GM23338 (cell line): ENCODE results near the gene MAZ. TPM values are rescaled to one million over a fixed set of nuclear protein-coding genes. Genes with fewer than 3 reads are reported as not detected.

ENCODE experiments used
- CREB1 ChIP-seq: fragments of 250-450 bp; sonication (Bioruptor Pico); IDR thresholded peaks from 2 replicates; pipeline ENCODE4 v1.5.0; 2020; ENCODE audit warnings: low read depth, mild to moderate bottlenecking, moderate library complexity
- EZH2 ChIP-seq: fragments of 200-600 bp; sonication (generic); IDR thresholded peaks from one replicate; pipeline ENCODE4 v1.8.0; 2017; ENCODE audit warnings: antibody characterized with exemption, mild to moderate bottlenecking, low read depth; ENCODE audit not compliant: unreplicated experiment
- EZH2phosphoT487 ChIP-seq: fragments of 200-600 bp; sonication (generic); IDR thresholded peaks from one replicate; pipeline ENCODE4 v1.8.1; 2018; ENCODE audit warnings: antibody characterized with exemption; ENCODE audit not compliant: unreplicated experiment
- JUNB ChIP-seq: IDR thresholded peaks from one replicate; pipeline ENCODE4 v1.6.1; 2016; ENCODE audit warnings: antibody characterized with exemption; ENCODE audit not compliant: unreplicated experiment
- NANOG ChIP-seq: IDR thresholded peaks from 2 replicates; pipeline ENCODE4 v1.6.1; 2016; ENCODE audit warnings: antibody characterized with exemption, borderline replicate concordance
- STAT1 ChIP-seq: IDR thresholded peaks from one replicate; pipeline ENCODE4 v1.6.1; 2016; ENCODE audit warnings: antibody characterized with exemption; ENCODE audit not compliant: unreplicated experiment
- ZNF114 ChIP-seq: fragments of 250-450 bp; sonication (Bioruptor Pico); IDR thresholded peaks from 2 replicates; pipeline ENCODE4 v1.5.0; 2020; ENCODE audit warnings: mild to moderate bottlenecking, moderate library complexity
- ZNF331 ChIP-seq: fragments of 250-450 bp; sonication (Bioruptor Pico); IDR thresholded peaks from 2 replicates; pipeline ENCODE4 v1.5.0; 2020; ENCODE audit warnings: low read depth, mild to moderate bottlenecking, moderate library complexity
- polyA plus RNA-seq: library from polyadenylated mRNA; unstranded; fragments of >200 nt; fragmentation: Nextera tagmentation; extraction: Ambion mirVana; gene quantifications from 2 replicates; pipeline ENCODE4 v1.2.1, GENCODE V29; 2016
- total RNA-seq: library from RNA; depleted of rRNA; stranded (reverse); fragments of >200 nt; shearing (Covaris generic); gene quantifications from 2 replicates; pipeline ENCODE4 v1.2.3, GENCODE V29; 2014
- TF ChIP-seq, protein P1 (sequence below): fragments of 250-450 bp; sonication (Bioruptor Pico); IDR thresholded peaks from 2 replicates; pipeline ENCODE4 v1.5.0; 2020; ENCODE audit warnings: mild to moderate bottlenecking, moderate library complexity
- TF ChIP-seq, protein P2 (sequence below), 2 experiments: fragments of 200-600 bp in 1 of 2; sonication (generic) in 1 of 2; conservative IDR thresholded peaks; 2 replicates each; pipeline versions ENCODE4 v1.5.1 to v1.6.1; 2016 to 2017; ENCODE audit warnings: antibody characterized with exemption in 2 of 2, low read depth in 2 of 2, mild to moderate bottlenecking in 2 of 2, moderate library complexity in 1 of 2

The MAZ gene
- total and polyA plus RNA-seq, 2 experiments from 2014 or later = 155 to 270 TPM

- TF ChIP-seq, protein P1, sequence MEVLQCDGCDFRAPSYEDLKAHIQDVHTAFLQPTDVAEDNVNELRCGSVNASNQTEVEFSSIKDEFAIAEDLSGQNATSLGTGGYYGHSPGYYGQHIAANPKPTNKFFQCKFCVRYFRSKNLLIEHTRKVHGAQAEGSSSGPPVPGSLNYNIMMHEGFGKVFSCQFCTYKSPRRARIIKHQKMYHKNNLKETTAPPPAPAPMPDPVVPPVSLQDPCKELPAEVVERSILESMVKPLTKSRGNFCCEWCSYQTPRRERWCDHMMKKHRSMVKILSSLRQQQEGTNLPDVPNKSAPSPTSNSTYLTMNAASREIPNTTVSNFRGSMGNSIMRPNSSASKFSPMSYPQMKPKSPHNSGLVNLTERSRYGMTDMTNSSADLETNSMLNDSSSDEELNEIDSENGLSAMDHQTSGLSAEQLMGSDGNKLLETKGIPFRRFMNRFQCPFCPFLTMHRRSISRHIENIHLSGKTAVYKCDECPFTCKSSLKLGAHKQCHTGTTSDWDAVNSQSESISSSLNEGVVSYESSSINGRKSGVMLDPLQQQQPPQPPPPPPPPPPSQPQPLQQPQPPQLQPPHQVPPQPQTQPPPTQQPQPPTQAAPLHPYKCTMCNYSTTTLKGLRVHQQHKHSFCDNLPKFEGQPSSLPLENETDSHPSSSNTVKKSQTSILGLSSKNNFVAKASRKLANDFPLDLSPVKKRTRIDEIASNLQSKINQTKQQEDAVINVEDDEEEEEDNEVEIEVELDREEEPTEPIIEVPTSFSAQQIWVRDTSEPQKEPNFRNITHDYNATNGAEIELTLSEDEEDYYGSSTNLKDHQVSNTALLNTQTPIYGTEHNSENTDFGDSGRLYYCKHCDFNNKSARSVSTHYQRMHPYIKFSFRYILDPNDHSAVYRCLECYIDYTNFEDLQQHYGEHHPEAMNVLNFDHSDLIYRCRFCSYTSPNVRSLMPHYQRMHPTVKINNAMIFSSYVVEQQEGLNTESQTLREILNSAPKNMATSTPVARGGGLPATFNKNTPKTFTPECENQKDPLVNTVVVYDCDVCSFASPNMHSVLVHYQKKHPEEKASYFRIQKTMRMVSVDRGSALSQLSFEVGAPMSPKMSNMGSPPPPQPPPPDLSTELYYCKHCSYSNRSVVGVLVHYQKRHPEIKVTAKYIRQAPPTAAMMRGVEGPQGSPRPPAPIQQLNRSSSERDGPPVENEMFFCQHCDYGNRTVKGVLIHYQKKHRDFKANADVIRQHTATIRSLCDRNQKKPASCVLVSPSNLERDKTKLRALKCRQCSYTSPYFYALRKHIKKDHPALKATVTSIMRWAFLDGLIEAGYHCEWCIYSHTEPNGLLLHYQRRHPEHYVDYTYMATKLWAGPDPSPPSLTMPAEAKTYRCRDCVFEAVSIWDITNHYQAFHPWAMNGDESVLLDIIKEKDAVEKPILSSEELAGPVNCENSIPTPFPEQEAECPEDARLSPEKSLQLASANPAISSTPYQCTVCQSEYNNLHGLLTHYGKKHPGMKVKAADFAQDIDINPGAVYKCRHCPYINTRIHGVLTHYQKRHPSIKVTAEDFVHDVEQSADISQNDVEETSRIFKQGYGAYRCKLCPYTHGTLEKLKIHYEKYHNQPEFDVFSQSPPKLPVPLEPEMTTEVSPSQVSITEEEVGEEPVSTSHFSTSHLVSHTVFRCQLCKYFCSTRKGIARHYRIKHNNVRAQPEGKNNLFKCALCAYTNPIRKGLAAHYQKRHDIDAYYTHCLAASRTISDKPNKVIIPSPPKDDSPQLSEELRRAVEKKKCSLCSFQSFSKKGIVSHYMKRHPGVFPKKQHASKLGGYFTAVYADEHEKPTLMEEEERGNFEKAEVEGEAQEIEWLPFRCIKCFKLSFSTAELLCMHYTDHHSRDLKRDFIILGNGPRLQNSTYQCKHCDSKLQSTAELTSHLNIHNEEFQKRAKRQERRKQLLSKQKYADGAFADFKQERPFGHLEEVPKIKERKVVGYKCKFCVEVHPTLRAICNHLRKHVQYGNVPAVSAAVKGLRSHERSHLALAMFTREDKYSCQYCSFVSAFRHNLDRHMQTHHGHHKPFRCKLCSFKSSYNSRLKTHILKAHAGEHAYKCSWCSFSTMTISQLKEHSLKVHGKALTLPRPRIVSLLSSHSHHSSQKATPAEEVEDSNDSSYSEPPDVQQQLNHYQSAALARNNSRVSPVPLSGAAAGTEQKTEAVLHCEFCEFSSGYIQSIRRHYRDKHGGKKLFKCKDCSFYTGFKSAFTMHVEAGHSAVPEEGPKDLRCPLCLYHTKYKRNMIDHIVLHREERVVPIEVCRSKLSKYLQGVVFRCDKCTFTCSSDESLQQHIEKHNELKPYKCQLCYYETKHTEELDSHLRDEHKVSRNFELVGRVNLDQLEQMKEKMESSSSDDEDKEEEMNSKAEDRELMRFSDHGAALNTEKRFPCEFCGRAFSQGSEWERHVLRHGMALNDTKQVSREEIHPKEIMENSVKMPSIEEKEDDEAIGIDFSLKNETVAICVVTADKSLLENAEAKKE (CRISPR knock-in tag) = no peak
- TF ChIP-seq ZNF331 (no peak), EZH2phosphoT487 (no peak), NANOG (no peak), JUNB (no peak), EZH2 (no peak), STAT1 (no peak), ZNF114 (CRISPR knock-in tag) (no peak), CREB1 (CRISPR knock-in tag) (no peak)
- TF ChIP-seq, protein P2, sequence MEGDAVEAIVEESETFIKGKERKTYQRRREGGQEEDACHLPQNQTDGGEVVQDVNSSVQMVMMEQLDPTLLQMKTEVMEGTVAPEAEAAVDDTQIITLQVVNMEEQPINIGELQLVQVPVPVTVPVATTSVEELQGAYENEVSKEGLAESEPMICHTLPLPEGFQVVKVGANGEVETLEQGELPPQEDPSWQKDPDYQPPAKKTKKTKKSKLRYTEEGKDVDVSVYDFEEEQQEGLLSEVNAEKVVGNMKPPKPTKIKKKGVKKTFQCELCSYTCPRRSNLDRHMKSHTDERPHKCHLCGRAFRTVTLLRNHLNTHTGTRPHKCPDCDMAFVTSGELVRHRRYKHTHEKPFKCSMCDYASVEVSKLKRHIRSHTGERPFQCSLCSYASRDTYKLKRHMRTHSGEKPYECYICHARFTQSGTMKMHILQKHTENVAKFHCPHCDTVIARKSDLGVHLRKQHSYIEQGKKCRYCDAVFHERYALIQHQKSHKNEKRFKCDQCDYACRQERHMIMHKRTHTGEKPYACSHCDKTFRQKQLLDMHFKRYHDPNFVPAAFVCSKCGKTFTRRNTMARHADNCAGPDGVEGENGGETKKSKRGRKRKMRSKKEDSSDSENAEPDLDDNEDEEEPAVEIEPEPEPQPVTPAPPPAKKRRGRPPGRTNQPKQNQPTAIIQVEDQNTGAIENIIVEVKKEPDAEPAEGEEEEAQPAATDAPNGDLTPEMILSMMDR (conservative IDR thresholded peaks at IDR 0.05; ENCODE audit: low read depth in 2 of 2) = no peak
Observed at GRCh38 chr16:29765167-29766032, 40.9 kb upstream of the MAZ start (continued).
